GM18517 (cell line): ENCODE data around the gene PGP.

Source experiments
- ATAC-seq: cut with Tn5 transposase; IDR thresholded peaks from one replicate; pipeline ENCODE4 v1.9.1; 2021; ENCODE audit warnings: mild to moderate bottlenecking, moderate library complexity; ENCODE audit not compliant: unreplicated experiment

The PGP gene

DNA sequence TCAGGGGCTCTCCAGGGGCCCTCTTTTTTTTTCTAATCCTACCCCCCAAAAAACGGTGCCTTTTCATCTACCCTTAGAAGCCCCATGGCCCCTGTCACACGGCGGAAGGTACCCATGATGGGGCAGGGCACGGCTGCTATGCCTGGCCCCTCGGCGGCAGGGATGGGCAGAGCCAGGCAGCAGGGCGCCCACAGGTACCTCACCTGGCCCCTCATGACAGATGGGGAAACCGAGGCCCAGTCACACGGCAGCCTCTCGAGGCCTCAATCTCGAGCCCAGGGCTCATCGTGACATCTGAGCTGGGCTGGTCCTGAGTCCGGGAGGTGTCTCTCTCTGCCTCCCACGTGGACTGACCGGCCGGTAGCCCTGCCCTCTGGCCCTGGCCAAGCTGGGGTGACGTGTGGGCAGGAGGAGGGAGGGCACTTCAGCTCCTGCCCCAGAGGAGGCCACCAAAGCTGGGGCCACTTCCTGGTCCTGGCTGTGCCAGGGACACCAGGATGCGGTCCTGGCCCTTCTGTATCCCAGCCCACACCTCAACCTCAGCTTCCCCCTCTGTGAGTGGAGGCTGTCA, 47.5 kb downstream of the PGP start:
- no peak for ATAC-seq

DNA sequence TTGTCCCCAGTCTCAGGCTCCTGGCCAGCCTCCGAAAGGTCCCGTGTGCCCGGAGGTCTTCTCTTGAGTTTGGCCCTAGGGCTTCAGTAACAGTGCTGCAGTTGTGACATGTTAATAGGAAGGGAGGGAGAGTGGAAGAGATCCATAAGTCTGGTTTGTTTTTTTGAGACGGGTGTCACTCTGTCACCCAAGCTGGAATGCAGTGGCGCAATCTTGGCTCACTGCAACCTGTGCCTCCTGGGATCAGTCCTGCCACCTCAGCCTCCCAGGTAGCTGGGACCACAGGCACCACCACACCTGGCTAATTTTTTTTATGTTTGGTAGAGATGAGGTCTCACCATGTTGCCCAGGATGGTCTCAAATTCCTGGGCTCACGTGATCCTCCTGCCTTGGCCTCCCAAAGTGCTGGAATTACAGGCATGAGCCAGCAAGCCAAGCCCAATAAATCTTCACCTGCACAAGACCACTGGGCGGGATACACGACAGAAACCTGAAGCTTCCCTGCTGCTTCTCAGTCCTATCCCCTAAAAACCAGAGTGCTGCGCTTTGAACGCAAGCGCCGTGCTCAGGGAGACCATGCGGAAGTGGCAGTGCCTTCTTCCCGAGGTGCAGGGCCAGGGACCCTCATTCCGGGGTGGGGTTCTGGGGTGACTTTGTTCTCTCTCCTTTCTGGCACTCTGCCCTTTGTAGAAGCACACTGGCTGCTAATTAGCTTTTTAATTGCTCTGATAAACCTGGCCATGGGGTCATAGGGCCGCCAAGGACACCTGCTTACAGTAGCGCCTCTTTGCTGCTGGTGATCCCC, 48.2 kb downstream of the PGP start:
- no peak for ATAC-seq

DNA sequence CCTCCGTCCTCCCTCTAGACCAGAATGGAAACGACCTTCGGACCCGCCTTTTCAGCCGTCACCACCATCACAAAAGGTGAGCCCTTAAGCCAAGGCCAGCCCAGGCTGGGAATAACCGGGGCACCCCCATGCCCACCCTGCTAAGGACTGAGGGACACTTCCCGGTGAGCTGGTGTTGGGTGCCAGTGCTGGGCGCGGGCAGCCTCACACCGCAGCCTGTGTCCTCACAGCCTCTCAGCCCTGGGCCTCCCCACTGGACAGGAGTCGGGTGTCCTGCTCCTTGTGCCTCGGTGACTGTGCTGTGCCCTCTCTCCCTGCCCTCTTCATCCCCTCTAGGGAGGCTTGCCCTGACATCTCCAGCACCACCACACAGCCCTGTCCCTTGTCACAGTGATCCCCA, 48.8 kb downstream of the PGP start:
- no peak for ATAC-seq

DNA sequence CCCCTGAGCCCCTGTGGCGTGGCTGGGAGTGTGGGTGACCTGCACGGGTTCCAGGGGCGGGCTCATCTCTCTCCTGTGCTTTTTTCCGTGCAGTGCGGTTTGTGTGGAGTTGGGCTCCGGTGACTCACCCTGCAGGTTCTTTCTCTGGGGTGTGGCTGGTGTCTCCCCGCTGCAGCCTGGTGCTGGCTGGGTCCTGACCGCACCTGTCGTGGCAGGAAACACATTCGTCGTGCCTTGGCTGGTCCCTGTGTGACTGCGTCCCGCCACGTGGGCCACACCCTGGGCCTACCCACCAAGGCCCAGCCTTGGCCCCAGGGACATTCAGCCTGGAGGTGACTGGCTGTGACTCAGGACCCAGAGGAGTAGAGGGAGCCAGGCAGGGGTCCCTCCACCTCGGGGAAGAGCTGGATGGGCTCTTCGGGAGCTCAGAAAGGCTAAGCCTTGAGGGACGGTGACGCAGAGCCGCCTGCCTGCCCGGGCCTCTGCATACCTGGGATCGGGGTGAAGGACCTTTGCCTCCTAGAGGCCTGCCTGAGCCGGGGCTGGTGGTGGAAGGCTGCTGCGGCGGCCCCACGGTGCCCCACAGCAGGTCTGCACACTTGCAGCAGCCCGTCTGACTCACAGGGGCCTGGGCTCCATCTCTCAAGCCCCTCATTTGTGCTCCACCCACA, 51.3 kb downstream of the PGP start:
- ATAC-seq, result no peak

DNA sequence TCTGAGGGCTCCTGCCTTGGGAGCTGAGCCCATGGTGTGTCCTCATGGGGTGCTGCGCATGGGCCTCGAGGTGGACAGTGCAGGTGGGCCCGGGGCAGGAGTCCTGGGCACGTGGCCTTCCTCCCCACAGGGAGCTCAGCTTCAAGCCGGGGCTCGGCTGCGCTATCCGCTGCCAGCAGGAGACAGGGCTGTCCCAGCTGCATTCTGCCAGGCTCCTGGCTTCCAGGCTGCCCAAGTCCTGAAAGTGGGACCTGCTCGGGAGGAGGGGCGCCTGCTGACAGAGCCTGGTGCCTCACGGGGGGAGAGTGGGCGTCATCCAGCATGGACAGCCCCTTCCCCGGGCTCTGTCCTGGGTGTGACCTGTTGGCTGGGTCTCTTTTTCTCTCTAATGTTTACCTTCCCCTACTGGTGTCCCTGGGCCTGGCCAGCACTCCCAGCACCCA, 51.9 kb downstream of the PGP start:
- no peak for ATAC-seq

DNA sequence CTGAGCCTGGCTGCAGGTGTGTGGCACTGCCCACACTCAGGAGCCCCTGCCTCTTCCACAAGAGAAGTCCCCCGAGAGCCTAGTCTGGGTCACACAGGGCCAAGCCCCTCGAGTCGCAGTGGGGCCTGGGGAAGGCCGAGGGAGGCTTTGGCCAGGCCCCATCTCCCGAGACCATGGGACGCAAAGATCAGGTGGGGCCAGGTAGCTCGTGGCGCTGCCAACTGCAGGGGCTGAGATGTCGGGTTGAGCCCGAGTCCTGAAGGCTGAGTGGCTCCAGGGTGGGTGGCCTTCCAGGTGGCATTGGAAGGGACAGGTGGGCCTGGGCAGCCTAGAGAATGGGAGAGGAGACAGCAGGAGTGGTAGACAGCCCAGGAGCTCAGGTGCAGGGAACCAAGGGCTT, 52.7 kb downstream of the PGP start:
- no peak for ATAC-seq
